Activated CD8-positive, alpha-beta T cell treated with anti-CD3 and anti-CD28 coated beads for 36 hours (primary cell): ENCODE data around the gene APH1B. TPM values are rescaled to one million over a fixed set of nuclear protein-coding genes. Genes with fewer than 3 reads are reported as not detected.

Source experiments
- ATAC-seq: fragments of 200-7000 bp; cut with Tn5 transposase; one replicate; pipeline ENCODE4 v1.10.0; 2021; ENCODE audit warnings: mild to moderate bottlenecking, moderate library complexity
- CTCF ChIA-PET: fragments of 350-600 bp; sonication (Branson Sonifier 250); formaldehyde crosslinking; loops from one replicate; lab custom pipeline; 2021; ENCODE audit warnings: antibody characterized with exemption; lab: Charles Lee
- POLR2A ChIA-PET: fragments of 350-600 bp; sonication (Branson Sonifier 250); formaldehyde crosslinking; loops from one replicate; lab custom pipeline; 2021; ENCODE audit warnings: antibody characterized with exemption; lab: Charles Lee
- DNase-seq: peaks from one replicate; pipeline ENCODE4 v3.0.0-alpha.2; 2020
- H3K27ac Mint-ChIP-seq: one replicate; pipeline ENCODE4 v1.8.0; 2021; ENCODE audit warnings: mild to moderate bottlenecking, mixed read lengths
- H3K27me3 Mint-ChIP-seq: one replicate; pipeline ENCODE4 v1.8.0; 2021; ENCODE audit warnings: mixed read lengths
- H3K36me3 Mint-ChIP-seq: one replicate; pipeline ENCODE4 v1.8.0; 2021; ENCODE audit warnings: low read depth, mixed read lengths
- H3K4me1 Mint-ChIP-seq: one replicate; pipeline ENCODE4 v1.8.0; 2021; ENCODE audit warnings: low read depth, mixed read lengths
- H3K4me3 Mint-ChIP-seq: one replicate; pipeline ENCODE4 v1.8.0; 2021; ENCODE audit warnings: mild to moderate bottlenecking, moderate library complexity, mixed read lengths
- H3K9me3 Mint-ChIP-seq: one replicate; pipeline ENCODE4 v1.8.0; 2021; ENCODE audit warnings: mixed read lengths
- intact Hi-C: fragments of 100-400 bp; cut with micrococcal nuclease; formaldehyde crosslinking; loops from one replicate; pipeline ENCODE4 v1.10.0; 2022
- total RNA-seq, 2 experiments: library from RNA; stranded (reverse); gene quantifications; one replicate each; pipeline ENCODE4 v1.2.3, GENCODE V29; 2021
- TF ChIP-seq, protein P1 (sequence below): fragments of 200-600 bp; IDR thresholded peaks from one replicate; pipeline ENCODE4 v1.8.0; 2022; ENCODE audit warnings: antibody characterized with exemption, mild to moderate bottlenecking

The APH1B gene
- total RNA-seq, 2 experiments from 2014 or later: 7.0 to 9.7 TPM

DNA sequence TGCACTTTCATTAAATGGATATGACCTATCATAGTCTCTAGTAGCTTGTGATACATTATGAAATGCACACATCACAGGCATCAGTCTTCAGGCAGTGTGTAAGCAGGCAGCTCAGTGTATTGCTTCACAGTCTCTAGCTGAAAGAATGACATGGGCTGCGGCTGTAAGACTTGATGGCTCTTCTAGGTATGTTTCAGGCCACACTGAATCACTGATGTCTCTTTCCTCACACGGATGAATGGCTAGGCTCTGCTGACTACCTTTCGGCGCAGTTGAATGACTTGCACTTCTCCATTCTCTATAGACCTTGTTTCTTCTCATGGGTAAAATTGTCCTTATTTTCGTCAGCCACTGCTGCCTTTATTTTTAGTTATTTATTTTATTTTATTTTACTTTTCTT, 15.4 kb downstream of the APH1B start:
- peaks cover 18% of the 10 kb centered on the region for H3K4me1 Mint-ChIP-seq
- intact Hi-C loops: no loop called here
- POLR2A ChIA-PET: no interaction called here
- H3K27me3 Mint-ChIP-seq: no peaks in the 10 kb centered on the region
- H3K9me3 Mint-ChIP-seq: no peaks in the 10 kb centered on the region
- H3K36me3 Mint-ChIP-seq: peaks cover 3% of the 10 kb centered on the region
- DNase-seq: no peak
- no peak for ATAC-seq
- CTCF ChIA-PET: interaction anchor here (0.9 to 5.4 kb wide), 5 partner anchors 9 to 174 kb away, joined by 3 to 49 read pairs (median 6); no protein-coding TSS in a partner anchor
- no peak overlapping the region for H3K27ac Mint-ChIP-seq
- TF ChIP-seq, protein P1, sequence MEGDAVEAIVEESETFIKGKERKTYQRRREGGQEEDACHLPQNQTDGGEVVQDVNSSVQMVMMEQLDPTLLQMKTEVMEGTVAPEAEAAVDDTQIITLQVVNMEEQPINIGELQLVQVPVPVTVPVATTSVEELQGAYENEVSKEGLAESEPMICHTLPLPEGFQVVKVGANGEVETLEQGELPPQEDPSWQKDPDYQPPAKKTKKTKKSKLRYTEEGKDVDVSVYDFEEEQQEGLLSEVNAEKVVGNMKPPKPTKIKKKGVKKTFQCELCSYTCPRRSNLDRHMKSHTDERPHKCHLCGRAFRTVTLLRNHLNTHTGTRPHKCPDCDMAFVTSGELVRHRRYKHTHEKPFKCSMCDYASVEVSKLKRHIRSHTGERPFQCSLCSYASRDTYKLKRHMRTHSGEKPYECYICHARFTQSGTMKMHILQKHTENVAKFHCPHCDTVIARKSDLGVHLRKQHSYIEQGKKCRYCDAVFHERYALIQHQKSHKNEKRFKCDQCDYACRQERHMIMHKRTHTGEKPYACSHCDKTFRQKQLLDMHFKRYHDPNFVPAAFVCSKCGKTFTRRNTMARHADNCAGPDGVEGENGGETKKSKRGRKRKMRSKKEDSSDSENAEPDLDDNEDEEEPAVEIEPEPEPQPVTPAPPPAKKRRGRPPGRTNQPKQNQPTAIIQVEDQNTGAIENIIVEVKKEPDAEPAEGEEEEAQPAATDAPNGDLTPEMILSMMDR: no peak
- no peak overlapping the region for H3K4me3 Mint-ChIP-seq

GRCh38 chr15:63294359-63294758, 17.0 kb downstream of the APH1B start:
- no peak overlapping the region for H3K27ac Mint-ChIP-seq
- POLR2A ChIA-PET: interaction anchor here (0.5 to 1.8 kb wide), 2 partner anchors 10 to 402 kb away, joined by 3 to 6 read pairs; no protein-coding TSS in a partner anchor
- no peak for ATAC-seq

GRCh38 chr15:63295341-63295740, 17.9 kb downstream of the APH1B start:
- ChIA-PET CTCF (interaction anchor here (1.2 to 2.3 kb wide), 3 partner anchors 35 to 248 kb away, joined by 4 to 5 read pairs (median 4); no protein-coding TSS in a partner anchor), POLR2A (interaction anchor here (1.8 kb wide), 1 partner anchor 11 kb away, joined by 6 read pairs; no protein-coding TSS in a partner anchor)
- H3K4me1 Mint-ChIP-seq: peaks cover 13% of the 10 kb centered on the region
- no peak overlapping the region for H3K4me3 Mint-ChIP-seq
- no peaks in the 10 kb centered on the region for H3K9me3 Mint-ChIP-seq
- no peak for ATAC-seq
- peaks cover 3% of the 10 kb centered on the region for H3K36me3 Mint-ChIP-seq
- H3K27ac Mint-ChIP-seq: no peak overlapping the region
- no peaks in the 10 kb centered on the region for H3K27me3 Mint-ChIP-seq
- intact Hi-C loops: no loop called here
- DNase-seq: no peak
- TF ChIP-seq, protein P1: no peak

More at GRCh38 chr15:63294359-63294758, 17.0 kb downstream of the APH1B start:
- no peaks in the 10 kb centered on the region for H3K27me3 Mint-ChIP-seq
- intact Hi-C loops: no loop called here
- DNase-seq: no peak
- H3K9me3 Mint-ChIP-seq: no peaks in the 10 kb centered on the region
- peaks cover 3% of the 10 kb centered on the region for H3K36me3 Mint-ChIP-seq
- TF ChIP-seq, protein P1: no peak
- no peak overlapping the region for H3K4me3 Mint-ChIP-seq
- H3K4me1 Mint-ChIP-seq: peaks cover 13% of the 10 kb centered on the region
- CTCF ChIA-PET: interaction anchor here (0.6 to 1.5 kb wide), 6 partner anchors 34 to 246 kb away, joined by 3 to 6 read pairs (median 4); no protein-coding TSS in a partner anchor

DNA sequence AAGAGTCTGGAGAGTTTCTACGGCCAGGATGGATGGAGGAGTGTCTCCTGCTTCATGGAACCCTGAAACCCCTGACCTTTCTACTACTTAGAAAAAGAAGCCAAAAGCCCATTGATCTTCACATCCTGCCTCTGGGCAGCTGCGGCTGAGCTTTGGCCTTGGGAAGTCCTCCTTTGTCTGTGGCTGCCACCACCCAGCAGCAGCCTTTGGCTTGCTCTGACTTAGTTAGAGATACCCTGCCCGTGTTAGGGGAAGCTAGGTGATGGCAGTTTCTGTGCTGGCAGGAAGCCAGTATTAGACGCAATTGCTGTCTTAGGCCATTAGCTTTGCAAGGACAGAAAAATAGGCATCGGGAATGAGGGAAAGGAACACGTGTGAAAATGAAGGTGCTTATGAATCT, 18.8 kb downstream of the APH1B start:
- Mint-ChIP-seq H3K27me3 (no peaks in the 10 kb centered on the region), H3K9me3 (no peaks in the 10 kb centered on the region), H3K36me3 (peaks cover 3% of the 10 kb centered on the region), H3K27ac (no peak overlapping the region), H3K4me1 (peaks cover 16% of the 10 kb centered on the region), H3K4me3 (no peak overlapping the region)
- no peak for ATAC-seq
- TF ChIP-seq, protein P1: no peak
- intact Hi-C loops: no loop called here
- ChIA-PET CTCF (interaction anchor here (1.5 to 2.3 kb wide), 2 partner anchors 108 to 249 kb away, joined by 4 to 5 read pairs; no protein-coding TSS in a partner anchor), POLR2A (interaction anchor here (1.8 kb wide), 1 partner anchor 12 kb away, joined by 6 read pairs; no protein-coding TSS in a partner anchor)
- DNase-seq: peak; percentile 23

GRCh38 chr15:63299943-63300575, 22.7 kb downstream of the APH1B start:
- ATAC-seq (no peak), DNase-seq (no peak)
- POLR2A ChIA-PET: interaction anchor here (0.6 kb wide), 1 partner anchor 9 kb away, joined by 3 read pairs; no protein-coding TSS in a partner anchor
- intact Hi-C loops: no loop called here
- H3K27ac Mint-ChIP-seq: no peak overlapping the region
- peaks cover 17% of the 10 kb centered on the region for H3K4me1 Mint-ChIP-seq
- H3K4me3 Mint-ChIP-seq: no peak overlapping the region
- no peaks in the 10 kb centered on the region for H3K27me3 Mint-ChIP-seq
- peaks cover 6% of the 10 kb centered on the region for H3K36me3 Mint-ChIP-seq
- TF ChIP-seq, protein P1: no peak
- no peaks in the 10 kb centered on the region for H3K9me3 Mint-ChIP-seq
- CTCF ChIA-PET: interaction anchor here (0.7 to 1.3 kb wide), 2 partner anchors 8 to 104 kb away, joined by 3 to 4 read pairs; no protein-coding TSS in a partner anchor
